Testis (tissue), 2 donors: ENCODE measurements around the gene DTNA.
A peak's percentile ranks its signal among the peaks of the same experiment; 100 is the strongest.

Experiments used
- POLR2A ChIP-seq: fragments of 450-650 bp; IDR thresholded peaks from one replicate; pipeline ENCODE4 v1.6.1; 2017; ENCODE audit warnings: antibody characterized with exemption, mild to moderate bottlenecking, moderate library complexity
- TF ChIP-seq, protein P1 (sequence below), 3 experiments: fragments of 450-650 bp in 2 of 3; fragments of 200-600 bp in 1 of 3; sonication (generic) in 1 of 3; IDR thresholded peaks; one replicate each; pipeline ENCODE4 v1.5.1; 2016 to 2019; ENCODE audit warnings: antibody characterized with exemption in 3 of 3, mild to moderate bottlenecking in 2 of 3, moderate library complexity in 1 of 3

DNA sequence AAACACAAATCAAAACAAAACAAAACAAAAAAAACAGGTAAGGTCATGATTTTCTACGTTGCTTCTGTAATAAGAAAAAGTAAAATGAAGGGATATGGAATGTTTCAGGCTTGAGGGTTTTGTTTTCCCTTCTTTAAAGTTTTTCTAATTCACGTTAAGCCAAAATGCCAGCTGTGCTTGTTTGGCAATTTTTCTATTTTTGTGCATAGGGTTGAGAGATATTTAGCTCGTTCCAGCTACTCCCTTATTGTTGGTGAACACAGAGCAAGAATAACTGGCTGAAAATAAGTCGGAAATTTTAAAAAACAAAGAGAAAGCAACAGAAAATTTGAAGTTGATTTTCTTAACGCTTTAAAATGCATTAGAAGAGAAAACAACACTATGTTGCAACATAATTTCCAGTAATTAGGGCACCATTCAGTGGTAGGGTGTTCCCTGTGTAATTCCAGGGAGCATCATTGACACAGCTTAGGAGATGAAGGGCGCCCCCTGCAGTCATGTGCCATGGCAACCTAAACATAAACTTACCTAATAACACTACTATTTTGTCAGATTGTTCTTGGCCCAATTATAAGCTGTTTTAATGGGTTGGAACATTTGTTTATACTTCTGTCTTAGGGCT lies 99.5 kb downstream of the DTNA start:
- TF ChIP-seq, protein P1, sequence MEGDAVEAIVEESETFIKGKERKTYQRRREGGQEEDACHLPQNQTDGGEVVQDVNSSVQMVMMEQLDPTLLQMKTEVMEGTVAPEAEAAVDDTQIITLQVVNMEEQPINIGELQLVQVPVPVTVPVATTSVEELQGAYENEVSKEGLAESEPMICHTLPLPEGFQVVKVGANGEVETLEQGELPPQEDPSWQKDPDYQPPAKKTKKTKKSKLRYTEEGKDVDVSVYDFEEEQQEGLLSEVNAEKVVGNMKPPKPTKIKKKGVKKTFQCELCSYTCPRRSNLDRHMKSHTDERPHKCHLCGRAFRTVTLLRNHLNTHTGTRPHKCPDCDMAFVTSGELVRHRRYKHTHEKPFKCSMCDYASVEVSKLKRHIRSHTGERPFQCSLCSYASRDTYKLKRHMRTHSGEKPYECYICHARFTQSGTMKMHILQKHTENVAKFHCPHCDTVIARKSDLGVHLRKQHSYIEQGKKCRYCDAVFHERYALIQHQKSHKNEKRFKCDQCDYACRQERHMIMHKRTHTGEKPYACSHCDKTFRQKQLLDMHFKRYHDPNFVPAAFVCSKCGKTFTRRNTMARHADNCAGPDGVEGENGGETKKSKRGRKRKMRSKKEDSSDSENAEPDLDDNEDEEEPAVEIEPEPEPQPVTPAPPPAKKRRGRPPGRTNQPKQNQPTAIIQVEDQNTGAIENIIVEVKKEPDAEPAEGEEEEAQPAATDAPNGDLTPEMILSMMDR (IDR thresholded peaks at IDR 0.05), result peak in 2 of 3 experiments; percentile 39 to 53
- no peak for TF ChIP-seq POLR2A
